GM19099 (cell line): ENCODE results near the gene POTEB3.
"Not testable (repeated sequence)": the region's sequence is repeated elsewhere in the genome, so short reads cannot be mapped to it uniquely, and the experiment has no call there.

Experiments
- POLR2A ChIP-seq: IDR thresholded peaks from 3 replicates; pipeline ENCODE4 v1.6.1; 2011; ENCODE audit warnings: low read depth; ENCODE audit not compliant: insufficient read length; ENCODE audit errors: extremely low read depth

The POTEB3 gene

GRCh38 chr15:21440399-21440798 lies at the start of gene POTEB3:
Gene POTEB3, minus strand, starts transcription at chr15:21440499. Its CDS starts 488 bp downstream, at chr15:21440011.
- not testable (repeated sequence) for TF ChIP-seq POLR2A
